ENCODE measurements around the gene SLC35F1.

GRCh38 chr6:117890172-117890571, 16.9 kb upstream of the SLC35F1 start:
- TF ChIP-seq CTCF (IDR thresholded peaks at IDR 0.05) = no peak
- TF ChIP-seq POLR2A (IDR thresholded peaks at IDR 0.05) = no peak

Data from testis (tissue), 2 donors.